GM13977 (cell line): ENCODE data around the gene DEAF1.
A peak's percentile ranks its signal among the peaks of the same experiment; 100 is the strongest.

Experiments
- DNase-seq: peaks from one replicate; pipeline ENCODE4 v3.0.0; 2012; ENCODE audit warnings: low spot score
- CTCF ChIP-seq: IDR thresholded peaks from 2 replicates; pipeline ENCODE4 v1.5.1; 2012; ENCODE audit warnings: mild to moderate bottlenecking, control low read depth; ENCODE audit not compliant: insufficient read depth; ENCODE audit errors: extremely low read depth, missing control alignments
- in situ Hi-C: fragments of 300-500 bp; cut with MboI; formaldehyde crosslinking; loops from one replicate; pipeline ENCODE4 v1.12.0; 2022; ENCODE audit warnings: low sequenced_read_pairs, low pct_unique_long_range_greater_than_20kb, mixed read lengths, inconsistent platforms; ENCODE audit not compliant: unreplicated experiment

Gene DEAF1

GRCh38 chr11:662689-663274 is 32.2 kb downstream of the DEAF1 start:
- in situ Hi-C loops = no loop called here
- peak; percentile 77 for TF ChIP-seq CTCF
- DNase-seq = peak; percentile 83

- in situ Hi-C loops = no loop called here
- TF ChIP-seq CTCF = no peak
- no peak for DNase-seq
Observed at GRCh38 chr11:660681-661444, 34.2 kb downstream of the DEAF1 start.

GRCh38 chr11:660281-660680 is 34.7 kb downstream of the DEAF1 start:
- no peak for DNase-seq
- in situ Hi-C loops = no loop called here
- TF ChIP-seq CTCF = no peak

- in situ Hi-C loops = no loop called here
- no peak for DNase-seq
- TF ChIP-seq CTCF = no peak
Observed at GRCh38 chr11:659532-660085, 35.4 kb downstream of the DEAF1 start.

- in situ Hi-C loops = no loop called here
- no peak for DNase-seq
- no peak for TF ChIP-seq CTCF
Observed at GRCh38 chr11:657691-658126, 37.3 kb downstream of the DEAF1 start.

- no peak for DNase-seq
- in situ Hi-C loops = no loop called here
- TF ChIP-seq CTCF = no peak
Observed at GRCh38 chr11:656866-657265, 38.2 kb downstream of the DEAF1 start.
